GM23338 (cell line): ENCODE data around the gene NRCAM. TPM values are rescaled to one million over a fixed set of nuclear protein-coding genes. Genes with fewer than 3 reads are reported as not detected.

Source experiments
- ATAC-seq: fragments of 200-7000 bp; cut with Tn5 transposase; 3 replicates; pipeline ENCODE4 v1.9.1; 2020
- DNase-seq: peaks from one replicate; pipeline ENCODE4 v3.0.0-alpha.2; 2015; ENCODE audit warnings: low spot score
- H2AFZ ChIP-seq: fragments of 200-600 bp; sonication (generic); 2 replicates; pipeline ENCODE4 v1.8.0; 2016; ENCODE audit warnings: antibody characterized with exemption, mild to moderate bottlenecking, moderate library complexity
- H3F3A ChIP-seq: fragments of 200-600 bp; sonication (generic); replicated peaks from 2 replicates; pipeline ENCODE4 v1.8.0; 2017; ENCODE audit warnings: antibody characterized with exemption, mixed run types, low read depth
- H3K27ac ChIP-seq: fragments of 200-600 bp; sonication (generic); 2 replicates; pipeline ENCODE4 v1.6.1; 2016; ENCODE audit warnings: low read depth
- H3K27me3 ChIP-seq: fragments of 200-600 bp; sonication (generic); 2 replicates; pipeline ENCODE4 v1.8.0; 2016; ENCODE audit warnings: mild to moderate bottlenecking, mixed run types, moderate library complexity; ENCODE audit not compliant: insufficient read depth
- H3K36me3 ChIP-seq: fragments of 200-600 bp; sonication (generic); 2 replicates; pipeline ENCODE4 v1.8.0; 2016; ENCODE audit warnings: mild to moderate bottlenecking; ENCODE audit not compliant: insufficient read depth
- H3K4me1 ChIP-seq: fragments of 200-600 bp; sonication (generic); 2 replicates; pipeline ENCODE4 v1.8.0; 2016; ENCODE audit warnings: mild to moderate bottlenecking, moderate library complexity; ENCODE audit not compliant: insufficient read depth
- H3K4me2 ChIP-seq: fragments of 200-600 bp; sonication (generic); 2 replicates; pipeline ENCODE4 v1.7.1; 2017; ENCODE audit warnings: mixed run types
- H3K4me3 ChIP-seq: fragments of 200-600 bp; sonication (generic); 2 replicates; pipeline ENCODE4 v1.6.1; 2016; ENCODE audit warnings: mixed run types
- H3K79me2 ChIP-seq: fragments of 200-600 bp; sonication (generic); replicated peaks from 2 replicates; pipeline ENCODE4 v1.8.0; 2017; ENCODE audit warnings: mild to moderate bottlenecking; ENCODE audit not compliant: insufficient read depth
- H3K9me2 ChIP-seq: fragments of 200-600 bp; sonication (generic); 2 replicates; pipeline ENCODE4 v1.8.0; 2017; ENCODE audit not compliant: insufficient read depth
- H4K20me1 ChIP-seq: fragments of 200-600 bp; sonication (generic); replicated peaks from 2 replicates; pipeline ENCODE4 v1.8.0; 2017; ENCODE audit warnings: mild to moderate bottlenecking; ENCODE audit not compliant: insufficient read depth
- H3K27ac Mint-ChIP-seq: 2 replicates; pipeline ENCODE4 v1.8.0; 2020; ENCODE audit warnings: inconsistent platforms, mild to moderate bottlenecking, moderate library complexity, mixed read lengths
- H3K27me3 Mint-ChIP-seq: 3 replicates; pipeline ENCODE4 v1.8.0; 2022; ENCODE audit warnings: low read depth, mild to moderate bottlenecking, moderate library complexity, mixed read lengths, inconsistent platforms; ENCODE audit not compliant: insufficient read depth, poor library complexity
- H3K36me3 Mint-ChIP-seq: 3 replicates; pipeline ENCODE4 v1.8.0; 2021; ENCODE audit warnings: low read depth, mild to moderate bottlenecking, inconsistent platforms, moderate library complexity, mixed read lengths
- H3K4me1 Mint-ChIP-seq: 3 replicates; pipeline ENCODE4 v1.8.0; 2020; ENCODE audit warnings: mild to moderate bottlenecking, inconsistent platforms, mixed read lengths
- H3K4me3 Mint-ChIP-seq: 3 replicates; pipeline ENCODE4 v1.8.0; 2021; ENCODE audit warnings: moderate library complexity, mild to moderate bottlenecking, inconsistent platforms, mixed read lengths
- H3K9me3 Mint-ChIP-seq: 3 replicates; pipeline ENCODE4 v1.8.0; 2020; ENCODE audit warnings: moderate library complexity, mild to moderate bottlenecking, inconsistent platforms, mixed read lengths
- CTCF ChIP-seq, 2 experiments: fragments of 200-600 bp in 1 of 2; sonication (generic) in 1 of 2; conservative IDR thresholded peaks; 2 replicates each; pipeline versions ENCODE4 v1.5.1 to v1.6.1; 2016 to 2017; ENCODE audit warnings: antibody characterized with exemption in 2 of 2, low read depth in 2 of 2, mild to moderate bottlenecking in 2 of 2, moderate library complexity in 1 of 2
- ETS1 ChIP-seq: IDR thresholded peaks from 2 replicates; pipeline ENCODE4 v1.6.1; 2016; ENCODE audit warnings: antibody characterized with exemption
- EZH2 ChIP-seq: fragments of 200-600 bp; sonication (generic); IDR thresholded peaks from one replicate; pipeline ENCODE4 v1.8.0; 2017; ENCODE audit warnings: antibody characterized with exemption, mild to moderate bottlenecking, low read depth; ENCODE audit not compliant: unreplicated experiment
- EZH2phosphoT487 ChIP-seq: fragments of 200-600 bp; sonication (generic); IDR thresholded peaks from one replicate; pipeline ENCODE4 v1.8.1; 2018; ENCODE audit warnings: antibody characterized with exemption; ENCODE audit not compliant: unreplicated experiment
- JUNB ChIP-seq: IDR thresholded peaks from one replicate; pipeline ENCODE4 v1.6.1; 2016; ENCODE audit warnings: antibody characterized with exemption; ENCODE audit not compliant: unreplicated experiment
- NANOG ChIP-seq: IDR thresholded peaks from 2 replicates; pipeline ENCODE4 v1.6.1; 2016; ENCODE audit warnings: antibody characterized with exemption, borderline replicate concordance
- POLR2AphosphoS5 ChIP-seq: IDR thresholded peaks from 2 replicates; pipeline ENCODE4 v1.6.1; 2016; ENCODE audit warnings: antibody characterized with exemption, low read depth
- REST ChIP-seq: IDR thresholded peaks from one replicate; pipeline ENCODE4 v1.6.1; 2018; ENCODE audit warnings: antibody characterized with exemption; ENCODE audit not compliant: unreplicated experiment
- STAT1 ChIP-seq: IDR thresholded peaks from one replicate; pipeline ENCODE4 v1.6.1; 2016; ENCODE audit warnings: antibody characterized with exemption; ENCODE audit not compliant: unreplicated experiment
- ZNF114 ChIP-seq: fragments of 250-450 bp; sonication (Bioruptor Pico); IDR thresholded peaks from 2 replicates; pipeline ENCODE4 v1.5.0; 2020; ENCODE audit warnings: mild to moderate bottlenecking, moderate library complexity
- ZNF331 ChIP-seq: fragments of 250-450 bp; sonication (Bioruptor Pico); IDR thresholded peaks from 2 replicates; pipeline ENCODE4 v1.5.0; 2020; ENCODE audit warnings: low read depth, mild to moderate bottlenecking, moderate library complexity
- ZNF462 ChIP-seq: fragments of 250-450 bp; sonication (Bioruptor Pico); IDR thresholded peaks from 2 replicates; pipeline ENCODE4 v1.5.0; 2020; ENCODE audit warnings: mild to moderate bottlenecking, moderate library complexity
- polyA plus RNA-seq: library from polyadenylated mRNA; unstranded; fragments of >200 nt; fragmentation: Nextera tagmentation; extraction: Ambion mirVana; gene quantifications from 2 replicates; pipeline ENCODE4 v1.2.1, GENCODE V29; 2016
- total RNA-seq: library from RNA; depleted of rRNA; stranded (reverse); fragments of >200 nt; shearing (Covaris generic); gene quantifications from 2 replicates; pipeline ENCODE4 v1.2.3, GENCODE V29; 2014

Gene NRCAM
- total and polyA plus RNA-seq, 2 experiments from 2014 or later, result 2.5 to 6.8 TPM

GRCh38 chr7:108367314-108367713, 88.9 kb downstream of the NRCAM start:
- Histone ChIP-seq H3F3A (no peaks in the 10 kb centered on the region), H3K27ac (no peak overlapping the region), H3K4me3 (no peak overlapping the region), H3K79me2 (no peaks in the 10 kb centered on the region), H3K4me2 (no peak overlapping the region), H3K9me2 (no peaks in the 10 kb centered on the region), H3K36me3 (no peaks in the 10 kb centered on the region), H3K4me1 (no peaks in the 10 kb centered on the region), H2AFZ (no peak overlapping the region), H4K20me1 (no peaks in the 10 kb centered on the region), H3K27me3 (no peaks in the 10 kb centered on the region)
- Mint-ChIP-seq H3K9me3 (no peaks in the 10 kb centered on the region), H3K36me3 (no peaks in the 10 kb centered on the region), H3K4me1 (no peaks in the 10 kb centered on the region), H3K27me3 (no peaks in the 10 kb centered on the region), H3K27ac (no peak overlapping the region), H3K4me3 (no peak overlapping the region)
- DNase-seq, result no peak
- no peak for ATAC-seq
- TF ChIP-seq NANOG (no peak), ZNF462 (no peak), ETS1 (no peak), STAT1 (no peak), EZH2 (no peak), EZH2phosphoT487 (no peak), JUNB (no peak), ZNF114 (no peak), POLR2AphosphoS5 (no peak), REST (no peak), ZNF331 (CRISPR knock-in tag) (no peak), CTCF (conservative IDR thresholded peaks at IDR 0.05; ENCODE audit: low read depth in 2 of 2) (no peak)
